Transverse colon (tissue), 4 donors: Measurements from ENCODE around the gene AXDND1.

Experiments used
- POLR2AphosphoS5 ChIP-seq, 3 donors: sonication (generic); formaldehyde crosslinking; IDR thresholded peaks; one replicate each; pipeline ENCODE4 v1.6.1; 2016; ENCODE audit warnings: antibody characterized with exemption in 3 of 3
- TF ChIP-seq, protein P1 (sequence below), 5 experiments: fragments of 200-600 bp in 3 of 5; fragments of 450-650 bp in 2 of 5; sonication (generic) in 3 of 5; IDR thresholded peaks; 1 replicate in 2 of 5; 2 replicates in 3 of 5; pipeline ENCODE4 v1.5.1; 2016 to 2017; ENCODE audit warnings: antibody characterized with exemption in 5 of 5, inconsistent platforms in 3 of 5, mild to moderate bottlenecking in 2 of 5, moderate library complexity in 1 of 5

GRCh38 chr1:179440971-179441370 is 75.2 kb downstream of the AXDND1 start:
- TF ChIP-seq, protein P1, sequence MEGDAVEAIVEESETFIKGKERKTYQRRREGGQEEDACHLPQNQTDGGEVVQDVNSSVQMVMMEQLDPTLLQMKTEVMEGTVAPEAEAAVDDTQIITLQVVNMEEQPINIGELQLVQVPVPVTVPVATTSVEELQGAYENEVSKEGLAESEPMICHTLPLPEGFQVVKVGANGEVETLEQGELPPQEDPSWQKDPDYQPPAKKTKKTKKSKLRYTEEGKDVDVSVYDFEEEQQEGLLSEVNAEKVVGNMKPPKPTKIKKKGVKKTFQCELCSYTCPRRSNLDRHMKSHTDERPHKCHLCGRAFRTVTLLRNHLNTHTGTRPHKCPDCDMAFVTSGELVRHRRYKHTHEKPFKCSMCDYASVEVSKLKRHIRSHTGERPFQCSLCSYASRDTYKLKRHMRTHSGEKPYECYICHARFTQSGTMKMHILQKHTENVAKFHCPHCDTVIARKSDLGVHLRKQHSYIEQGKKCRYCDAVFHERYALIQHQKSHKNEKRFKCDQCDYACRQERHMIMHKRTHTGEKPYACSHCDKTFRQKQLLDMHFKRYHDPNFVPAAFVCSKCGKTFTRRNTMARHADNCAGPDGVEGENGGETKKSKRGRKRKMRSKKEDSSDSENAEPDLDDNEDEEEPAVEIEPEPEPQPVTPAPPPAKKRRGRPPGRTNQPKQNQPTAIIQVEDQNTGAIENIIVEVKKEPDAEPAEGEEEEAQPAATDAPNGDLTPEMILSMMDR (IDR thresholded peaks at IDR 0.05) = no peak
- TF ChIP-seq POLR2AphosphoS5 (IDR thresholded peaks at IDR 0.05) = no peak
